Neutrophil (primary cell): ENCODE results near the gene ING1.
A peak's percentile ranks its signal among the peaks of the same experiment; 100 is the strongest.

ENCODE experiments used
- H3K27ac ChIP-seq: fragments of 200-600 bp; sonication (generic); 2 replicates; pipeline ENCODE4 v1.5.1; 2016; ENCODE audit warnings: mild to moderate bottlenecking, moderate library complexity
- H3K27me3 ChIP-seq: fragments of 200-600 bp; sonication (generic); 2 replicates; pipeline ENCODE4 v1.6.0; 2016; ENCODE audit warnings: mild to moderate bottlenecking
- H3K36me3 ChIP-seq: fragments of 200-600 bp; sonication (generic); 2 replicates; pipeline ENCODE4 v1.5.1; 2017
- H3K4me1 ChIP-seq, 2 experiments: fragments of 200-600 bp in 1 of 2; sonication (generic) in 1 of 2; 1 replicate in 1 of 2; 2 replicates in 1 of 2; pipeline versions ENCODE4 v1.5.1 to v1.6.1; 2013 to 2016; ENCODE audit warnings: low read depth in 1 of 2, low read length in 1 of 2, mild to moderate bottlenecking in 1 of 2, moderate library complexity in 1 of 2; ENCODE audit not compliant: control insufficient read depth in 1 of 2, insufficient read depth in 1 of 2
- H3K4me3 ChIP-seq, 2 experiments: fragments of 200-600 bp in 1 of 2; sonication (generic) in 1 of 2; 1 replicate in 1 of 2; 2 replicates in 1 of 2; pipeline ENCODE4 v1.5.1; 2013 to 2016; ENCODE audit warnings: low read depth in 1 of 2, low read length in 1 of 2, mild to moderate bottlenecking in 1 of 2, moderate library complexity in 1 of 2
- H3K9me3 ChIP-seq: fragments of 200-600 bp; sonication (generic); 2 replicates; pipeline ENCODE4 v1.5.1; 2016
- TF ChIP-seq, protein P1 (sequence below): fragments of 200-600 bp; sonication (generic); IDR thresholded peaks from 2 replicates; pipeline ENCODE4 v1.5.1; 2016; ENCODE audit warnings: antibody characterized with exemption

ING1 gene

DNA sequence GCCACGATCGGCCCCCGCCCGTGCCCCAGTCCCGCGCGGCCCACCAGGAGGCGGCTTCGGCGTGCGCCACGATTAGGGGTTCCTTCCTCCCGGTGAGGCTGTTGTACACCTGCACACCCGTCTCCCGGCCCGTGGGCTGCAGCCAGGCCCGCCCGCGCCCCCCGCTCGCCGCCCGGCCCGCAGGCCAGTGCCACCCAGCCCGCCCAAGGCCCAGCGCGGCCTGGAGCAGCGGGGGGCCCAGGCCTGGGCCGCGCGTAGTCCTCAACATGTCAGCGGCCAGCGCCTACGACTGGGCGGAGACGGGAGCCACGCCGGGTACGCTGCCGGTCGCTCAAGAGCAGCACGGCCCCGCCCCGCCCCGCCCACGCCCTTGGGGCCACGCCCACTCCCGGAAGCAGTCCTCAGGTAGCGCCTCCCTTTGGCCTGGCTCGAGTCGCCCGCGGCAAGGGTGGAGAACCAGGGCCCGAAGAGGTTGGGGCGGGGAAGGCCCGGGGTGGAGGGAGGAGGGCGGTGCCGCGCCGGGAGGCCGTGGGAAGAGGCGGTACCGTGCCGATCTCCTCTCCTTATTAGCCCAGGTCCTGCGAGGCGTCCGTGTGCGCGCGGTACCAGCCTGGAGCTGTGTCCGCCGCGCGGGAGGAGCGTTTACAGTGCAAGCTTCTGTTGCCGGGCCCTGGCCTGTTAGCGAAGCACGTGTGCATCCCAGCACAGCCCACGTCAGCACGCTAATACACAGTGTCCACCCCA is 7.5 kb upstream of the ING1 start, which contains the start of gene CARS2:
TSS of gene CARS2 (minus strand) at position 291 of the 744 bp plus-strand sequence. CDS start at position 268, 23 bp downstream.
- Histone ChIP-seq H3K4me3 (peak within 1 kb of the TSS; percentile 73), H3K4me1 (peaks cover 67 to 80% of the 10 kb centered on the region in 2 experiments), H3K27ac (peak within 1 kb of the TSS; percentile 84), H3K27me3 (no peaks in the 10 kb centered on the region), H3K9me3 (no peaks in the 10 kb centered on the region), H3K36me3 (no peaks in the 10 kb centered on the region)
- TF ChIP-seq, protein P1, sequence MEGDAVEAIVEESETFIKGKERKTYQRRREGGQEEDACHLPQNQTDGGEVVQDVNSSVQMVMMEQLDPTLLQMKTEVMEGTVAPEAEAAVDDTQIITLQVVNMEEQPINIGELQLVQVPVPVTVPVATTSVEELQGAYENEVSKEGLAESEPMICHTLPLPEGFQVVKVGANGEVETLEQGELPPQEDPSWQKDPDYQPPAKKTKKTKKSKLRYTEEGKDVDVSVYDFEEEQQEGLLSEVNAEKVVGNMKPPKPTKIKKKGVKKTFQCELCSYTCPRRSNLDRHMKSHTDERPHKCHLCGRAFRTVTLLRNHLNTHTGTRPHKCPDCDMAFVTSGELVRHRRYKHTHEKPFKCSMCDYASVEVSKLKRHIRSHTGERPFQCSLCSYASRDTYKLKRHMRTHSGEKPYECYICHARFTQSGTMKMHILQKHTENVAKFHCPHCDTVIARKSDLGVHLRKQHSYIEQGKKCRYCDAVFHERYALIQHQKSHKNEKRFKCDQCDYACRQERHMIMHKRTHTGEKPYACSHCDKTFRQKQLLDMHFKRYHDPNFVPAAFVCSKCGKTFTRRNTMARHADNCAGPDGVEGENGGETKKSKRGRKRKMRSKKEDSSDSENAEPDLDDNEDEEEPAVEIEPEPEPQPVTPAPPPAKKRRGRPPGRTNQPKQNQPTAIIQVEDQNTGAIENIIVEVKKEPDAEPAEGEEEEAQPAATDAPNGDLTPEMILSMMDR, result peak; percentile 58

DNA sequence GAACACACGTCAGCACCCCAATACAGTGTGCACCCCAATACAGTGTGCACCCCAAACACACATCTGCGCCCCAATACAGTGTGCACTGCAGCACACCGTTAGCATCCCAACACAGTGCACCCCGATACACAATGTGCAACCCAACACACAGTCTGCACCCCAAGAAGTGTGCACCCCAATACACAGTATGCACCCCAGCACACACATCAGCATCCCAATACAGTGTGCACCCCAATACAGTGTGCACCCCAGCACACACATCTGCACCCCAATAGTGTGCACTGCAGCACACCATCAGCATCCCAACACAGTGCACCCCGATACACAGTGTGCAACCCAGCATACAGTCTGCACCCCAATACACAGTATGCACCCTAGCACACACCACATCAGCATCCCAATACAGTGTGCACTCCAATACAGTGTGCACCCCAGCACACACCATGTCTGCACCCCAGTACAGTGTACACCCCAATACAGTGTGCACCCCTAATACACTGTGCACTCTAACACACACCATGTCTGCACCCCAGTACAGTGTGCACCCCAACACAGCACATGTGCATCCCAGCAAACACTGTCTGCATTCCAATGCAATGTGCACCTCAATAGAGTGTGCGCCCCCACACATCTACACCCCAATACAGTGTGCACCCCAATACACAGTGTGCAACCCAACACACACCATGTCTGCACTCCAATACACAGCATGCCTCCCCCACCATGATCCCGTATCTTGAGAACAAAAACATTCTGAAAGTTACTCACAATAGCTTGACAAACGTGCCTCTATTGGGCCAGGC is 6.7 kb upstream of the ING1 start:
- H3K36me3 ChIP-seq, result no peaks in the 10 kb centered on the region
- peak overlapping the region; percentile 84 for H3K27ac ChIP-seq
- peak overlapping the region; percentile 73 for H3K4me3 ChIP-seq
- peaks cover 75 to 82% of the 10 kb centered on the region in 2 experiments for H3K4me1 ChIP-seq
- H3K9me3 ChIP-seq, result no peaks in the 10 kb centered on the region
- no peaks in the 10 kb centered on the region for H3K27me3 ChIP-seq
- TF ChIP-seq, protein P1, result no peak

DNA sequence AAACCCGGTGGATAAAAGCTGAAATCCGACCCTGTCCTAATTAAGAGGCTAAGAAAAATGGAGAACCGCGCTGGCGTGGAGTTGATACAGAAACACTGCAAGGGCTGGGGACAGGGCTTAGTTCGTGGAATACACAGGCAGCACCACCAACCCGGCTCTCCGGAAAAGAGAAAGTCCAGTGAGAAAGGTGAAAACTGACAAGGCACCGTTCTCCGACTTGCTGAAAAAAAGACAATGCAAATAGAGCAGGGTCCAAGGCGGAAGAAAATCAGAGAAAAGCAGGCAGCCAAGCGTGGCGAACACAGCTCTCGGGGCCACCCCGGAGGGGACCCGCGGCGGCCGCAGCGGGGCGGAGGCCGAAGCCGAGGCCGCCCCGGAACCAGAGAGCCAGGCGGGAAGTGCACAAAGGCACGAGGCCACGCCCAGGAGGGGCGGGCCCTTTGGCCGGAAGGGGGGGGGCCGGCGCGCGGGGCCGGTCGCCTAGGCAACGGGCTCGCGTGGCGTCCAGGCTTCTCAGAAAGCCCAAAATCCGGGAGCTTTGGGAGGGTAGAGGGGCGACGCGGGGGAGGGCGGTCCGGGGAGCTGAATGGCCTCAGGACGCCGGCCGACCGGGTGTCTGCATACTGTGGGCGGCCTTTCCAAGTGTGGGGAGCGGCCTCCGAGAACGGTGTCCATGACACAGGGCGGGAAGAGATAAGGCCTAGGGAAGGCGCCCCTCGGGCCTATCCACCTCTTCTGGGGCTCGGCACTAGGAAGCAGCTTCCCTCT is 1.2 kb upstream of the ING1 start:
- peak overlapping the region; percentile 98 to 99 for H3K4me3 ChIP-seq
- H3K27ac ChIP-seq, result peak overlapping the region; percentile 100
- peaks cover 45 to 52% of the 10 kb centered on the region in 2 experiments for H3K4me1 ChIP-seq
- no peaks in the 10 kb centered on the region for H3K9me3 ChIP-seq
- no peaks in the 10 kb centered on the region for H3K27me3 ChIP-seq
- H3K36me3 ChIP-seq, result no peaks in the 10 kb centered on the region
- TF ChIP-seq, protein P1, result no peak

DNA sequence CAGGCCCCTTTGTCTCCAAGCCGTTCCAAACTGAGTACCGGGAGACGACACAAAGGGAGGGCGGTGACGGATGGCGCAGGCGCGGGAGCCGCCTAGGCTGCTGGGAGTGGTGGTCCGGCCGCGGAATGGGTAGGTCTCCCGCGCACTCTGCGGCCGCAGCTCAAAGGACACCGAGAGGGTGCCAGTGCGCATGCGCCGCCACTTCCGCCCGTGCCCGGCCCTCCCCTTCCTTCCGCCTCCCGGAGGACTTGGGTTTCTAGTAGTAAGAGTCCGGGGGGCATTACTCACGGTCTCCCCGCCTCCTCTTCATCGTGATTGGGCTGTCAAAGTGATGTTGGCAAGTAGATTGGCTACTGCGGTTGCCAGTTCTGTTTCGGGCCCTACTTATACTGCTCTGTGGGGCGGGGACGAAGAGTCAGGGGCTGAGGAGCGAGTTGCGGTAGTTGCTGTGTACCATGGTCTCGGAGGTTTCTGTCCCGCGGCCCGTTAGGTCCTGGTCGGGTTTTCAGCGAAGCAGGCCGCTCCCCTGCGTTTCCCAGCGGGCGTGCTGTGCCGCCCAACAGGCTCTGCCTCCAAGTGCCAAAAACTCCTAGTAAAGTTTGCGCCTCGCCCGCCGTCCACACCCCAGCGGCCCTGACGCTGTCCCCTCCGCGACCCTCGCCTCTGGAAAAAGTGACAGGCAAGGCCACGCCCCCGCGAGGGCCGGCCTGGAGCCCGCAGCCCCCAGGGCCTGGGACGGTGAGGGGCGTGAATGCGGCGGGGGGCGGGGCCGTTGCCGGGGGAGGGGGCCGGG is 455 bp upstream of the ING1 start:
- TF ChIP-seq, protein P1, result peak; percentile 19
- Histone ChIP-seq H3K27ac (peak overlapping the region; percentile 100), H3K9me3 (no peaks in the 10 kb centered on the region), H3K4me1 (peaks cover 38 to 47% of the 10 kb centered on the region in 2 experiments), H3K36me3 (no peaks in the 10 kb centered on the region), H3K27me3 (no peaks in the 10 kb centered on the region), H3K4me3 (peak overlapping the region; percentile 98 to 99)
